NCI-H524 treated with DMSO at 0.1 percent for 48 hours (cell line): Measurements from ENCODE around the gene AP1B1.

Source experiments
- DNase-seq: peaks from one replicate; lab custom pipeline; 2025; lab: John Stamatoyannopoulos, UW

The AP1B1 gene

DNA sequence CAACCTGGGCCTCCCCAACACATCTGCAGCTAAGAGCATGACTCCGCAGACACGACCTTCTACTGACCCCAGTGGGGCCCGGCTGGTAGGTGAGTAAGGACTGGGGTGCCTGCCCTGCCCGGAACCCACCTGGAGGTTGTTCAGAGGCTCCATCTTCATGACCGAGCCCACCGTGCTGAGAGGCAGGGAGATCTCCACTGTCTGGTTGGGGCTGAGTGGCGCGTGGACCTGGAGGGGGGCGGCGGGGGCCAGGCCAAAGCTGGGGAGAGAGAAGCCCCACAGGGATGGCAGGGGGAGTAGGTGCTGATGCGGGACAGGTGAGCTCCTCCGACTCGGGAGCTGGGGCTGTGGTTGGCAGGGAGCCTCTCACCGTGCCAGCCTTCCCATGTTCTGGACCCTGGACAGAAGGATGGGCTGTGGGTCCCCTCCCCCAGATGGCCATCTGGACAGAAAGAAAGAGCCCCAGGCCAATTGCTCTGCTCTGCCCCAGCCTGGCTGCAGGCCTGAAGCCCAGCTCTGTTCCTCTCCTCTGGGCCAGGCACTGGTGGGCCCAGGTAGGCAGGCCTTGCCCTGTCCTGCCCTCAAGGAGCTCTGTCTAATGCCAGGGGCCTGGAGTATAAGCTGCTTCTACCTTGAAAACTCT lies 56.6 kb downstream of the AP1B1 start:
- no peak for DNase-seq

DNA sequence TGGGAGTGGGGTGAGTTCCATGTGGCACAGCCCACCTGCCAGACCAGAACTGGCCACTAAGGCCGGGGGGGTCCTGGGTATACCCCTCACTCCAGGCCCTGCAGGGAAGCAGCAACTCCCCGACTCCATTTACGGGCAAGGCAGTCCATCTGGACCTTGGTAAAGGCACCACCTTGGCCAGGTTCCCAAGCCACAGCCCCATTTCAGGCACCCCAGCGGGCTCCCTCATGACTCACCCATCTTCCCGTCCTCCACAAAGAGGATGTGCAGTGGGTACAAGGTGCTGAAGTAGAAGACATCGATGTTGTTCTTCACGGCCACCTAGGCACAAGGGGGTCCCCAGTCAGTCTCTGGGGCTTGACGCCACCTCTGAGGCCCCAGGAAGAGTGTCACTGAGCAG lies 57.2 kb downstream of the AP1B1 start:
- no peak for DNase-seq

DNA sequence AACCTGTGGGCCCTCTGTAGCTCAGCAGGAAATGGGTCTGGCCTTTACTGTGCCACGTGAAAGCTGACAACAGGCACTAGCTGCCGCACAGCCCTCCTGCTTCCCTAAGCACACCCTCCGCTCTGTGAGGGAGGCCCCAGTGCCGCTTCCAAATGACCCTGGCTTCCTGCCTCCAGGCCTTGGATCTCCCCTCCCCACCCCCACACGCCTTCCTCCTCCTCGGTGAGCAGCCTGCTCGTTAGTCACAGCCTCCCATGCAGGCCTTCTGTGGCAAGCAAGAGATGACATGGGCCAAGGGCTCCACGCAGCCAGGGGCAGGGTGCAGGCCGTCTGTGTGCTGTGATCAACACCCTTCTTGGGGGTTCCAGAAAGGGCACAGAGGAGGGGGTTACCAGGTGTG lies 57.6 kb downstream of the AP1B1 start:
- DNase-seq: no peak

DNA sequence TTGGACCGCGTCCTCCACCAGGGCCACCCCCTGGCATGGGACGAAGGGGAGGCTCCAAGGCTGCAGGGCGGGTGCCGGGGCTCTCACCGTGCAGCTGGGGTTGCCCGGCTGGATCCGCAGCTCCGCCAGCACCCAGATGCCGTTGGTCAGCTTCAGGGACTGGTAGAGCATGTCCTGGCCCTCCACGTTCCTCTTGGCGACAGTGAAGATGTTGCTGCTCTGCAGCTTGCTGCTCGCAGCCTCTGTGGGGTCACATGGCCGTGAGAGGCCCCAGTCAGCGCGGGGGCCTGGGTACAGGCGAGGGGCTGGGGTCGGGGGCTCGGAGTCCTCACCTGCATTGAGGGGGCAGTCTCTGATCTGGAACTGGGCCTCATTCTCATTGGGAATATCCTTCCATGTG lies 58.1 kb downstream of the AP1B1 start:
- DNase-seq: no peak

DNA sequence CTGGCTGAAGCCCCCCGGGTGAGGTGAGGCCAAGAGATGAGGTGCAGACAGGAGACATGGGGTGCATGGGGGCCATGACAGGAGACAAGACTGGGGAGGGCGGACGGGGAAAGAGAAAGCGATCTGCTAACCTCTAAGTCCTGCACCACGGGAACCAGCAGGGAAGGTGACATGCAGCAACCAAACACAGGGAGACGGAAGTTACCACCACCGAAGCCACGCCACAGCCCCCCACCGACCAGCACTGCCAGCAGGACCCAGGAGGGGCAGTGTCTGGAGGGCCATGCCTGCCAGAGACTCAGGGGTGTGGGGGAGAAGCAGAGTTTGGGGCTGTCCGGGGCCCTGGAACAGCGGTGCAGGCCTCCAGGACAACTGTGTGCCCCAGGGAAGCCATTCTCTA lies 58.8 kb downstream of the AP1B1 start:
- DNase-seq: no peak

DNA sequence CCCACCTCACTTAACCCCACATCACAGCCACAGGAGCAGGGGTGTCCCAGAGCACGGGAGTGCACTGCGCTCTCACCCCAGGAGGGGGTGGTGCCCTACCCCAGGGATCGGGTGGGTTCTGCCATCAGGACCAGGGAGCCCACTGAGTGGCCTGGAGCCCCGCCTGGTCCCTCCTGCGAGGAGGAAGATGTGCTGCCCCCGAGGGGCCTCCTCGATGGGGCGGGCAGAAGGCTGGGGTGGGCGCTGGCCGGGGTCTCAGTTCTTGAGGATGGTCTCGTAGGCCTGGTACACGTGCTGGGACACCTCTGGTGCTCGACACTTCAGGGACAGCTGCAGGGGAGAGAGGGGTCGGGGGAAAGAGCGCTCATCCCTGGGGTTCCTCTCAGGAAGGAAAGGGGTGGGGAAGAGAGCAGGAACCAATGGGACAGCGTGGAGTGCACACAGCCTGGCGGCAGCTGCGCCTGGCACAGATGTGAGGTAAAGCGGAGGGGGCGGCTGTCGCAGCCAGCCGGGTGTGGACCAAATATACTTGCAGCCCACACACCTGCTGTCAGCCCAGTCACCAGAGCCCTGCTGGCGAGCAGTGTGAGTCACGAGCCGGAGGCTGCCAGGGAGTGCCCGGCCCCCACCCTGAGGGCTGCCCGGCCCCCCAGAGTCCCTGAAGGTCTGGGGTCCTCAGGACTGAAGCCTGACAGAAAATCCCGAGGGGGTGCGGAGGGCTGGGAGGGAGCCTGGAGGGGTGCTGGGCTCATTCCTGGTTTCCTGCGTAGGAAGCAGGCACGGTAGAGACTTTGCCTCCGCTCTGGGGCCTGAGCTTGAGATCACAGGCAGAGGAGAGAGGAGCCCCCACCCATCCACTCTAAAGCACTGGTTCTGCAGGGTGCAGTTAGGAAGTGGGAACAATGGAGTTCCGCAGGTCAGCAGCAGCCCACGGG lies 59.5 kb downstream of the AP1B1 start:
- no peak for DNase-seq

DNA sequence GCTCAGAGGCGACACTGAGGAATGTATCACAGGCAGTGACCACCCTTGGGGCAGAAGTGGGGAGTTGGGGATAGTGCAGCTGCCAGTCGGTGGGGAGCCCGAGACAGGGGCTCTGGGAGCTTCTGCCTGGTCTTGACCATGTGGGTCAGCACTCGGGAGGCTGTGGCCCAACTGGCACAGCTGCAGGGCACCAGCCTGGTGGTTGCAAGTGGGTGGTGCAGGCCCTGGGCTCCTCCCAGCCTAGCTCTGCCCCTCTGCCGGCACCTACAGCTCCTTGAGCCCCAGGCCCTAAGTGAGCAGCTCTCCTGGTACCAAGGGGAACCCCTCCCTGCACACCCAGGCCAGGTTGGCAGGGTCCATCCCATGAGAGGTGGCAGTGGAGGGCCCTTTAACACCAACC lies 60.3 kb downstream of the AP1B1 start:
- no peak for DNase-seq

DNA sequence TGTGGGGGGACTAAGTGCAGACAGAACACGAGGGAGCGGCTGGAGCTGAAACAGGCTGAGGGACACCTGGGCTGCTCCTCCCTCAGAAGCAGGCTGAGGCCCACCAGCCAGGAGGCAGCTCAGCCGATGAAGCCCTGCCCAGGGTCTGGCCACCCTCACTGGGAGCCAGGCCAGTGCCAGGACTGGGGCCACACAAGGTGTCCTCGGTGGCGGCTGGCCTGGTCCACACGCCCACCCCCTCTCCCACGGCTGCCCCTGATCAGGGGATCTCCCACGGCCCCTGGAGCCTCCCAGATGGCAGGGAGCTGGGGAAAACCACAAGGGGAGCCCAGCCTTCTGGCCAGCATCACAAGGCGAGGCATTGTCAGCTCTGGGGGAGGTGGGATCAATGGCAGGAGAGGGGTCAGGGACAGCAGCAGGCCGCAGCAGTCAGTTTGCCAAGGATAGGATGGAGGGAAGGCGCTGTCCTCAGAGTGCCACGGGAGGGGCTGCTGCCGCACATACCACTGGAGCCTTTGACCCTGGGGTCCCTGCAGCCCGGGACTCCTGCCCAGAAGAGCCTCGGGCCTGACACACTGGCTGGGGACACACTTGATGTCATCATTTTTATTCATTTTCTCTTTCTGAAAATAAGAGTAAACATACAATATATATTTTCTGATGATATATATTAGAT lies 61.1 kb downstream of the AP1B1 start:
- DNase-seq: no peak

DNA sequence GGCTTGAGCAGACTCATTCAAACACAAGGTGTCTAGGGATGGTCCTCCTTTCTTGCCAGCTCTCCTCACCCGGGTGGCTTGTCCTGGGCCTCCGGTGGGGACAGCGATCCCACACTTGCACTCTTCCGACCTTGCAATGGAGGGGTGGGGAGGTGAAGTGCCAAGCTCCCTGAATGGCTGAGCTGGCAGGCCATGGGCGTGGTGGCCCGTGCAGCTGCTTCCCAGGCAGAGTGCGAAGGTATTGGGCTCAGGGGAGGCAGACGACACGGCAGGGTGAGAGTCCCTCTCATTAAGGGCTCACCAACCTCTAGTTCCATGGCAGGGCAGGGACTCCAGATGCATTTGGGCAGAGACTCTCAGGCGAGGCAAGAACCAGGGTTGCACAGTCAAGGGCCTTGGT lies 61.9 kb downstream of the AP1B1 start:
- DNase-seq: no peak

DNA sequence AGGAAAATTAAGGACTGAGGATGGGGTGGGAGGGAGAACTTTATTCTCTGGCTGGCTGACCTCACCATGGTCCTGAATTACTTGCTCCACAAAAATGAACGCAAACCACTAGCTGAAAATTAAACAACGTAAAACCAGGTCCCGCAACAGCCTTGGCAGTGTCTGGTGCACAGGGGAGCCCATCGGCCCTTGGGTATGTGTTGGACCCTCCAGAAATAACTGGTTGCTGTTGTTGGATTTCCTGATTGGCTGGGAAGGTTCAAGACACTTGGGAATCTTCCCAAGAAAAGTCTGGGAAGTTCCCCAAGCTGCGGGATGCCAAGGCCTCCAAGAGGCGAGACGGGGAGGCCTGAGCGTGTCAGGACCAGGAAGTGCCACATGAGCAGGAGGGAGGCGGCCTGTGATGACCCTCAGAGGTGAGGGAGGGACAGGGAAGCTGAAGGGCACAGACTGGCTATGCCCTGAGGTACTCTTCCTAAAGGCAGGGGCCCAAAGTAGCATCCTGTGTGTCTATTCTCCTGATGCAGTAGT lies 62.5 kb downstream of the AP1B1 start:
- DNase-seq: no peak

DNA sequence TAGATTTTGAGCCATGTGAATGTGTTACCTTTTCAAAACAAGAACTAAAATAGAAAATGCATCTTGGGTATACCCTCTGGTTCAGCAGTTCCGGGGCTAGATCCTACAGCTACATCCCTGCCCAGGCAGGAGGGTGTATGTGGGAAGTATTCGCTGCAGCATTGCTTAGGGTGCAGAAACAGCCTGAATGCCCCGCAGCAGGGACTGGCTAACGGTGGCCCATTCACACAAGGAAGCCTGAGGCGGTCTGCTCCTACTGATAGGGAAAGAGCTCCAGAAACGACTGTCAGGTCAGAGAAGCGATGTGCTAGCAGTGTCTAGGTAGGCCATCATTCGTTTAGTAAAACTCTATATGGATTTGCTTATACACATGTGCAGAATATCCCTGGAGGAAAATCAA lies 63.0 kb downstream of the AP1B1 start:
- DNase-seq: no peak

DNA sequence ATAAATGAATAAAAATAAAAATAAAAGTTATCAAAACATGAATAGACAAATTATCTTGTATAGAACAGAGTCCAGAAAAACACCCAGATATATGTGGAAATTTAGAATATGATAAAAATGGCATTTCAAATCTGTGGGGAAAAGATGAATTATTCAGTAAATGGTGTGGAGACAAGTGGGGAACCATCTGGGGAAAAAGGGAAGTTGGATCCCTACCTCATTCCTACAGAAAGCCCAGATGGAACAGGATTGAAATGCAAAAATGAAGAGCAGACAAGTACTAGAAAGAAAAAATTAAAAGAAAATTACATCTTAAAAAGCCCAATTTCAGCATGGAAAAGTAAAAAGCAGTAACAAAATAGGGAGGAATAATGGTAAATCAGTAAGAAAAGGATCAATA lies 64.7 kb downstream of the AP1B1 start:
- DNase-seq: no peak

DNA sequence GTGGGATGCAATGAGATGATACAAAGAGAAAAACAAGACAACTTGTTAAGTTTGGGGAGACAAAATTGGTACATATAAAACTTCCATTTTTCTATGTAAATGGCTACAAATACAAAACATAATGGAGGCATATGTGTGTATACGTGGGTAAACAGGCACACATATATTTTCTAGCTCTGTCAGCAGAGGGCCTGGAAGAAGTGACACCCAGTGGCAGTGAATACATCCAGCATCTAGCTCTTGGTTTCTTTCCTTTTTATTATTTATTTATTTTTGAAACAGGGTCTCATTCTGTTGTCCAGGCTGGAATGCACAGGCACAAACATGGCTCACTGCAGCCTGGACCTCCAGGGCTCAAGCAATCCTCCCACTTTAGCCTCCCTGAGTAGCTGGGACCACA lies 67.8 kb downstream of the AP1B1 start:
- no peak for DNase-seq

DNA sequence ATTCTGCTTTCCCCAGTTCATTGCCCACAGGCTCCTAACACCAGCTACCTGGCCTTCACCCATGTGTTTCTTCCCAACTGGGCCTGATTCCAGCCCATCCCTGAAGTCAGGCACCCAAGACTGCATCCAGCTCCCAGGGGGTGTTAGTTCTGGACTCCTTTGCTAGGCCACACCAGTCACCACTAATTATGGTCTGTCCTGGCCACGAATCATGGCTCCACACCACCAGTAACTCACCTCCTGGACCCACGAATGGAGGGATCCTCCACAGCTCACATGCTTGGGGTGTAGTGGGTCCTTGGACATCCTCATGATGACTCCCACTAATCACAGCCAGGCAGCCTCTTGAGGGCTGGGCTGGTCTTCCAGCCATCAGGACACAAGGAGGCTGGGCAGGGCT lies 69.3 kb downstream of the AP1B1 start:
- no peak for DNase-seq

DNA sequence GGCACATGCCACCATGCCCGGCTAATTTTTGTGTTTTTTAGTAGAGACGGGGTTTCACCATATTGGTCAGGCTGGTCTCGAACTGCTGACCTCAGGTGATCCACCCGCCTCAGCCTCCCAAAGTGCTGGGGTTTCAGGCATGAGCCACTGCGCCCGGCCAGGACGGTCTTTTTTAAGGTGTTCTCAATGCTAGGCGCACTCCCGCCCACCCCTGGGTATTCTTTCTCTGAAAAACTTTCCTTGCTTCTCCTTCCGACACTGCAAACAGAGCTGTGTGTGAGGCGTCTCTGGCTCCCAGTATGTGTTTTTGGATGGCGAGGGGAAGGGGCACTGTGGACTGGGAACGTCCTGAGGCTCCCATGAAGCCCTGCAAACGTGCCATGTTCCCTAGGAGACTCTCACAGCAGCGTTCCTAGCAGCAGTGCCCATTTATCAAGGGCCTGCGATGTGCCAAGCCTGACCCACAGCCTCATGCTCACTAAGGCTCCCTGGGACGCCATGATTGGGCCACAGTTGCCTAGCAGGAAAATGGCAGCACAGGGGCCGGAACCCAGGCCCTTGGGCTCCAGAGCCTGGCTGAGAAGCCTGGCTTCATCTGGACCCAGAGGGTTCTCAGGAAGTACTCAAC lies 70.4 kb downstream of the AP1B1 start:
- no peak for DNase-seq

DNA sequence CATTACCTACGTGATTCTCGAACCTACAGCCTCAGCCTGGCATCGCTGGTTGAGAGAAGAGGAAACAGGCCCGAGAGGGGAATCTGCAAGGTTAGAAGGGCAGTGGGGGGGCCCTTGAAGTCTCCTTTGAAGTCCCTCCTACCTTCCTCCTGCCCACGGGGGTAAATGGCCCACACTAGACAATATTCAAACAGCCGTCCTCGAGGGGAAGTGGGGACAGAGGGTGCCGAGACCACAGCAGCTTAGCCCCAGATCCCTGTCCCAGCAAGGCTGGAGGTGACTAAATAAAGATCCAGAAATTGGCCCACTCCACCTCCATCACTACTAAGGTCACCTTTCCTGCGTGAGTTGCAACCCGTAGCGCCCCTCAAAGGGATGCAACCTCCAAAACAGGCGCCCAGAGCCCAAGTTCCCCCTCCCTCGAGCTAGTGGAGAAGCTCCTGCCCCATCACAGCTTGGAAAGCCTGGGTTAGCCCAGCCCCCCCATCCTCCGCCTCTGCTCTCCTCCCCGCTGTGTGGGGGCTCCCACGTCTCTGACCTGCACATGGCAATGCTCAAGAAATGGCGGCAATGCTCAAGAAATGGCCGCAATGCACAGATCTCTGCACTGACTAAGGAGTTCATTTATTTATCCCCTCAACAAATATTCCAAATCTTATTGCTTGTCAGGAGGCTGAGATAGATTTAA lies 72.1 kb downstream of the AP1B1 start:
- no peak for DNase-seq

DNA sequence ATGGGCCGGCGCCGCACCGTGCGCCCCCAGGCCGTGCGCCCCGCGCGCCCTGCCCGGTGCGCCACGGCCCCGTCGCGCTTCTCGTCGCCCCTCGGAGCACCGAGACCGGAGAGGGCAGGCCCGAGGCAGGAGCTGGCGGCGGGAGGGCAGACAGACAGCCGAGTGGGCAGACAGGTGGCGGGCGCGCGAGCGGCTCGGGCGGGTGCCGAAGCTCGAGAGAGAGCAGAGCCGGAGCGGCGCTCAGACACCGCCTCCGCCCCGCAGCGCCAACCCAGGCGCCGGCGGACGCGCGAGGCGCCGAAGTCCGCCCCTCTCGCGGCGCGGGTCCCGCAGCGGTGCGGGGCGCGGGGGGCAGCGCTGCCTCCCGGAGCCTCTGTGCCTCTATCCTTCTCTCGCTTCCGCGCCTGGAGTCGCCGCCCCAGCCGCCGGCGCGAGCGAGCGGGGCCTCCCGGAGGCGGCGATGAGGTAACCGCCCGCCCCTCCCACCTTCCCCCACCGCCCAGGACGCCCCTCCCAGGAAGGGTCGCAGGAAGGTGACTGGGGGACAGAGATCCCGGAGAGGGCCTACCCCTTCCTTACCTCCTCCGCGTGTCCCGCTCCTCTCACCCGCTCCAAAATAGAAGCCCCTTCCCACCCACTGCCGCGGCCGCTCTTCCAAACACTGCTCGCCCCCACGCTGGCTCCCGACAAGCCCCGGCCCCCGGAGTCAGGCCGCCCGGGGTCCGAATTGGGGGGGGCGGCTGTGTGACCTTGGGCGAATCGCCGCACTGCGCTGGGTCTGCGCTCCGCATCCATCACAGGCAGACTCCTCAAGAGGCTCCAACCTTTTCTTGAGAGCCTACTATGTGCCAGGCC lies 72.9 kb downstream of the AP1B1 start, which contains the start of gene RASL10A:
TSS of gene RASL10A (minus strand) at position 412 of the 855 bp plus-strand sequence. CDS start 451 bp downstream, outside the sequence.
- DNase-seq: no peak

DNA sequence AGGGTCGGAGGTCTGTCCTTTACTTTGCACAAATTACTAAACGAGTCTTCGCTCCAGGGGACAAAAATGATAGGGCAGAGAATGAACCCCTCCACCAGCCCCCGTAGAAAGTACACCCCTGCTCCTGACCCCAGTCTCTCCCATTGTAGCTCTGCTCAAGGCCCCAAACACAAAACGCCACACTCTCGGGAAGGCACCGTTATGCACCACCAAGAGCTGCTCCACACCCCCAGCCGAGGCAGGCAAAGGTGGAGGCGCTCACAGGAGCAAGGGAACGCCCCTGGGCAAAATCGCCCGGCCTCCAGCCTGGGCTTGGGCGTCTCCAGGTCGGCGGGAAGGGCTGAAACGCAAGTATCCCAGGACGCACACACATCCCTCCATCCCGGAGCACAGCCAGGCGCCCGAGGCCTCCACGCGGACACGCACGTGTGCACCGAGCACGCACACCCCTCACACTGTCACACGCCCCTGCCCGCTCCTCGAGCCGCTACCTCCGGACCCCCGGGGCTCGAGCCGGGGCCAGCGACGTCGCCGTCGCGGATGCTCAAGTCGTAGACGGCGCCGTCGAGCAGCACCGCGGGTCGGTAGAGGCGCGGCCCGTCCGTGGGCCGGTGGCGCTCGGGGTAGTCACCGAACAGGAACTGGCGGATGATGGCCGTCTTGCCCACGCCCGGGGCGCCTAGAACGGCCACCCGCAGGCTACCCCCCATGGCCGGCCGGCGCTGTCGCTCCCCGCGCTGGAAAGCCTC lies 73.7 kb downstream of the AP1B1 start:
- no peak for DNase-seq

DNA sequence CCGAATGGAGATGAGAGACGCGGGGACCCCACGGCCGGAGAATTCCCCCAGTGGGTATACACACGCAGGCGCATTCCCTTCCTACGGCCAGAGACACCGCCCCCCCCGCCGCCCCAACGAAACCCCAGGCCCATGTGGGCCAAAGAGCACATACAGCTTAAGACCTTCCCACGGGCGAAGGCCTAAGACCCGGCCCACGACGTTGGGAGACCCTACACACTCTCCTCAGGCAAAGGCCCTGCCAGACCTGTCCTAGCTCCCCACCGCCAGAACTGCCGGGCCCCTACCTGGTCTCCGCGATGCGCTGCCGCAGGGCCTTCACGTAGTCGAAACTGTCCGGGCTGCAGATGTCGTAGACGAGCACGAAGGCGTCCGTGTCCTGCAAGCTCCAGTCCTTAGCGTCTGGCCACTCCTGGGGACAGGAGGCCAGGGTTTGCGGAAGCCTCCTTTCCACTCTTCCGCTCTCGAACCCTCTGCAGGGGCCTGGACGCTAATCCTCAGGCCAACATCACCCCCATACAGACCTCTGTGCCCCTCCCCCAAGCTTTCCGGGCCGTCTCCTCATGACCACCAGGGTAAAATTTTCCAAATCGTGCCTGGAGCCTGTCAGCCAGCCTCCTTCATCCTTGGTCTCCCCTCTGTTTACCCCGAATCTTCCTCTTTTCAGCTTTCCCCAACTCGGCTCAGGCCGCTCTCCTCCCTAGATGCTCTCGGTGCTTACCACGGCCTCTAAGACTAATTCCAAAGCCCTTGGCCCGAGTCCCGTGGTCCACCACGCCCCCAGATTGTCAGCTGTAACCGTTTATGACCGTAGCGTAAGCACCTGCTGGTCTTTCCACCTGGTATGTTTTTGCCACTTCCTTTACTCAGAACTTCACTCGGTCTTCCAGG lies 74.5 kb downstream of the AP1B1 start:
- DNase-seq: no peak
